H1 (cell line): ENCODE measurements around the gene SGMS1.

Experiments used
- CTCF ChIP-seq, 3 experiments: IDR thresholded peaks; 1 replicate in 2 of 3; 2 replicates in 1 of 3; pipeline versions ENCODE4 v1.5.1 to v1.6.1; 2011; ENCODE audit warnings: low read length in 3 of 3, mild to moderate bottlenecking in 3 of 3, inconsistent platforms in 2 of 3, low read depth in 1 of 3, moderate library complexity in 1 of 3; ENCODE audit not compliant: insufficient read depth in 1 of 3; ENCODE audit errors: control extremely low read depth in 1 of 3
- GTF2F1 ChIP-seq: IDR thresholded peaks from 2 replicates; pipeline ENCODE4 v1.6.1; 2012; ENCODE audit warnings: low read depth, low read length, improper control_type of control experiment, borderline replicate concordance
- RAD21 ChIP-seq, 2 experiments: IDR thresholded peaks in 1 of 2; conservative IDR thresholded peaks in 1 of 2; 2 replicates each; pipeline ENCODE4 v1.6.1; 2011; ENCODE audit warnings: low read depth in 2 of 2, low read length in 2 of 2, improper control_type of control experiment in 1 of 2, inconsistent platforms in 1 of 2, mild to moderate bottlenecking in 1 of 2, moderate library complexity in 1 of 2
- RXRA ChIP-seq: IDR thresholded peaks from 2 replicates; pipeline ENCODE4 v1.6.1; 2011; ENCODE audit warnings: low read depth, mild to moderate bottlenecking, low read length, moderate library complexity; ENCODE audit not compliant: insufficient read depth

DNA sequence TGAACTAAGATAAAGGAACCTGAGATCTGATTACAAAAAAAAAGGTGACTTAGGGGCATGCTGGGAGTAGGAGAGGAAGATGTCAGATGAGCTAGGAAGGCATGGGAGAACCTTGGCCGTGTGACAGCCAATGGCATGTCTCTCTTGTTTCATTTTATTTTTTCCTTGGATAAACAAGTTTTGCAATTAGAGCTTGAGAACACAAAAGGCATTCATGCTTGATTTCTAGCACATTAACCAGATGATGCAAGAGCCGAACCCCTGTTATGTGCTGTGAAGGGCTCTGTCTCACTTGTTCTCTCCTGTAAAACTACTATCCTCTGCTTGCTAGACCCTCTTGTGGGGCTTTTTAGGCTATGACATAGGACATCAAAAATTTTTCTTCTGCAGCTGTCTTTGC, 238.1 kb downstream of the SGMS1 start:
- TF ChIP-seq RXRA (no peak), CTCF (IDR thresholded peaks at IDR 0.05; ENCODE audit: control extremely low read depth in 1 of 3, insufficient read depth in 1 of 3, low read depth in 1 of 3, low read length in 3 of 3) (no peak), RAD21 (IDR thresholded peaks at IDR 0.05 in 1 of 2, conservative IDR thresholded peaks at IDR 0.05 in 1 of 2; ENCODE audit: low read depth in 2 of 2, low read length in 2 of 2) (no peak), GTF2F1 (no peak)
